Measurements from ENCODE around the gene PPP3CA.
A peak's percentile ranks its signal among the peaks of the same experiment; 100 is the strongest.
"Not testable (repeated sequence)": the region's sequence is repeated elsewhere in the genome, so short reads cannot be mapped to it uniquely, and the experiment has no call there.

Gene PPP3CA

GRCh38 chr4:101211146-101211553 lies 136.2 kb downstream of the PPP3CA start:
- DNase-seq (ENCODE audit: low read depth), result peak; percentile 19

DNA sequence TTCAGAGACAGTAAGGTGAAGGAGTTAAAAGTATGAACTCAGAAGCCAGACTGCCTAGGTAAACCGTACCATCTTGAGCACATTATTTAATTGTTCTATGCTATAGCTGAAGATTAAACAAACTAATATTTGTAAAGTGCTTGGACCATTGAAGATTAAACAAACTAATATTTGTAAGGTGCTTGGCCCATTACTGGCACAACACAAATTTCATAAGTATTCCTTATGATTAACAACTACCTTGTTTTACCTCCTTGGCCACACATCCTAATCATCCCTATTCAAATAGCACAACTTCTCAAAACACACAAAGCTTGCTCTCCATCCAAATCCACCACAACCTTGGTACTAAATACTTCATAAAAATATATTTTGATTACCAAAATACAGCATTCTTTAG lies 137.0 kb downstream of the PPP3CA start:
- no peak for DNase-seq (ENCODE audit: low read depth)

DNA sequence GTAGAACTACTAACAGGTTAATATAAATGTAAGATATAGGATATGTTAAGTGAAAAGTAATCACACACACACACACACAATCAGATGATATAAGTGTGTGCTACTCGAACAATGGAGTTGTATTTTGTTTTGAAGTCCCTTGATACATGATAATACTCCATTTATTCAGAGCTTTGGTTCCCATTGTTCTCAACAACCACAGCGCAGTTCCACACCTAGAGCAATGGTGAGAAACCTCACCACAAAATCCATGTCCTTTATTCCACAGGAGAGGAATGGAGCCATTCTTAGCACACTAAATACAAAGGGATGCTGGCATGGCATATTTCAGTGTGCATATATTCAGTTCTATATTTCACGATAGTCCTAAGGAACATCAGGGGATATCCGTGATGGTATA lies 139.2 kb downstream of the PPP3CA start:
- DNase-seq (ENCODE audit: low read depth), result no peak

- no peak for DNase-seq (ENCODE audit: low read depth)
These were observed 141.4 kb downstream of the PPP3CA start for GRCh38 chr4:101205916-101206315.

GRCh38 chr4:101201421-101201820 lies 145.9 kb downstream of the PPP3CA start:
- DNase-seq (ENCODE audit: low read depth), result no peak

GRCh38 chr4:101200561-101200960 lies 146.8 kb downstream of the PPP3CA start:
- DNase-seq (ENCODE audit: low read depth), result peak; percentile 83

DNA sequence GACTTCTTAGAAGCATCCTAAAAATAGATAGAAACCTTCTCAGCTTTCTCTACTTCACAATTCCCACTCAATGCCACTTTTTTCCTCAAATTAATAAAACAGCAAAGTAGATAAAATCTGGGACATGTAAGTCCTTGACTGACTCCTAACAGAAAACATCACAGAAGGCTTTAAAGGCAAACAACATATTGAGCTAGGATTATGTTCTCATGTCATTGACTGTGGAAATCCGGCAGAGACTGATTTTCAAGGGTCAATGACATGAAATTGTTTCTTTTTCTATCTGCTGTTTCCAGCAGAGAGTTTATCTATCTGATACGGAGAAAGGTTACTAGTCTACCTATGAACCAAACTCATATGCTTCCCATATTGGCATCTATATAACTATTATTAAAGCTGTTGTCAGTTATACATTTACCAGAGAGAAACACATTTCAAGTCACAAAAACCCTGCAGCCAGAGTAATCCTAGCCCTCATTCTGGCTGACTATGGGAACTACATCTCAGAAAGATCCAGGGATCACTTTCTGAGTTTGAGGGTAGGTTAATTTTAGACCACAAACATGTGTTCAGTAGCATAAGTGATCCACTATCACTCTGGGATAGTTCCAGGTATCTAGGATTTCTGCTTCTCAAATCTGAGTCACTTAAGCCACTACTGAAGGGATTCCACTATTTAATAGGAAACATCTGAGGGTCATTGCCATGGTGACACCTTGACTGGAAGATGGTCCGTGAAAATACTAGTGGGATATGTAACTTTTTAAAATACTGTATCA lies 147.6 kb downstream of the PPP3CA start:
- DNase-seq (ENCODE audit: low read depth), result peak; percentile 55

DNA sequence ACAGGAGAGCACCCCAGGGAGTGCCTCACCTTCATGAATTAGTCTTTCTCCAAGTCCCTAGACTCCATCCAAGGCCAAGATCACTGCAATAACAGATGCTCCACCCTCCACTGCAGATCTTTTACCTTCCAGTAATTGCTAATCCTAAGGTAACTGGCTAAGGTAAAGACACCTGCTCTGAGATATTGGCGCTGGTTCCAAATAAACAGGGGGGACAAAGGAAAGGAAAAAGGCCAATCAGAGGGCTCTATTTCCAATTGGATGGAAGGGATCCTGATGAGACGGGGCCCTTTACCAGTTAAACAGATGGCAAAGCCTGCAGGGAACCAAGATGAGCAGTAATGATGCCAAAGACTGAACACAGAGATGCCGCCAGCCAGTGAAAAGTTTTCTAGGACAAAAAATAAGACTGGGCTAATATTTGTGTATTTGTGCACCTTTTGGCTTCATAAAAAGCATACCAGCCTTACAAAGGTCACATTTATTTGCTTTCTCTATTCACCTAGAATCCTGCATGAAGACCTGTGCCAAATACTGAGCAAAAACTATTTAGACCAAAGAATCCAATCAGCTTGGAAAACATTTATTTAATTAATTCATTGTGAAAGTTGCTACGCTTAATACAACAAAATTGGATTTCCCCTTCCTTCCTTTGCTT lies 148.5 kb downstream of the PPP3CA start:
- DNase-seq (ENCODE audit: low read depth), result no peak

GRCh38 chr4:101197350-101197749 lies 150.0 kb downstream of the PPP3CA start:
- no peak for DNase-seq (ENCODE audit: low read depth)

GRCh38 chr4:101192244-101192643 lies 155.1 kb downstream of the PPP3CA start:
- no peak for DNase-seq (ENCODE audit: low read depth)

- DNase-seq (ENCODE audit: low read depth), result peak; percentile 97
These were observed 155.8 kb downstream of the PPP3CA start for GRCh38 chr4:101191302-101192098.

DNA sequence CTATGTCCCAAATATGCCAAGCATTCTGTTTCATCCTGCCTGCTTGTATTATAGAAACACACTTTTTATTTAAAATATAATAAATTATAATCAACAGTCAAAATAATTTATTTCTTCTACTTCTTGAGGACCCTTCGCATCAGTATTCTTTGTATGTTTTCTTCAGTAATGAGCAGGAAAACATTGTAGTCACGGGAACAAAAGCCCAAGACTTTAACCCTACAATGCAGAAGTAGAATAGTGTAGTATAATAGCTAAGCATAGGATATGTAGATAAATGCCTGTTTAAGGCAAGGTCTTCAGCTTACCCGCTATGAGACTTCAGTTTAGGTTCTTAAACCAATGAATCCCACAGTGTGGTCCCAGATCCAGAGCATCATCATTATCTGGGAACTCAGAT lies 156.6 kb downstream of the PPP3CA start:
- no peak for DNase-seq (ENCODE audit: low read depth)

DNA sequence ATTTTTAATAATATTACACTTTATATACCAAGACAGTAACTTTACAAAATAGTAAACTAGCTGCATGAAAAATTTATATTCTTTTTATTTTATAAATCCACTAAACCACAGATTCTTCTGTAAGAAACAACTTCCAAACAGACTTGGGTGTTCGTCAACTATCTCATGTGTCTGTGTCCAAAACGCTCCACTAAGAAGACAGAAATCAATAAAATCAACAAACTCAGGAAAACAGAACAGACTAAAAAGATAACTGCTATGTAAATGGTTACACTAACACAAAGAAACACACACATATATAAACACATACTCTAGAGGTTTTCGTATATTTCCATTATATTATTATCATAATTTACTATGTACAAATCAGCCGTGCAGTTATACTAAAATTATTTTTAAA lies 158.4 kb downstream of the PPP3CA start:
- DNase-seq (ENCODE audit: low read depth), result no peak

DNA sequence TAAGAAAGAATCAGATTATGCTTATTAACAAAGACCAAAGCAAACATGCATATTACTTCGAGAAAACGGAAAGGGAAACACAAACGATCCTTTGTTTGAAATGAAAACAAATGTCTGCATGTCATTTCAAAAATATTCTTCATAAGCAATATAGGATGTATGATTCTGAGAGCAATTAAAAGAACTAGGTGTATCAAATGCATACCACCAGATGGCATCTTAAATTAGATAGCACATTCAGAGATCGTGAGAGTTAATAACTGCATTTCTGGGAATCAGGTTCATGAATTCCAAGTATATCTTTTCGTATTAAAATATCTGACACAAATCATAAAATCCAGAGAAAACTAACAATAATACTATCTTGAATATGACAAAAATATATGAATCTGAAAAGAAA lies 159.5 kb downstream of the PPP3CA start:
- DNase-seq (ENCODE audit: low read depth), result no peak

GRCh38 chr4:101186567-101187184 lies 160.7 kb downstream of the PPP3CA start:
- no peak for DNase-seq (ENCODE audit: low read depth)

- DNase-seq (ENCODE audit: low read depth), result no peak
These were observed 162.7 kb downstream of the PPP3CA start for GRCh38 chr4:101184668-101185067.

GRCh38 chr4:101183666-101184373 lies 163.5 kb downstream of the PPP3CA start:
- DNase-seq (ENCODE audit: low read depth), result no peak

DNA sequence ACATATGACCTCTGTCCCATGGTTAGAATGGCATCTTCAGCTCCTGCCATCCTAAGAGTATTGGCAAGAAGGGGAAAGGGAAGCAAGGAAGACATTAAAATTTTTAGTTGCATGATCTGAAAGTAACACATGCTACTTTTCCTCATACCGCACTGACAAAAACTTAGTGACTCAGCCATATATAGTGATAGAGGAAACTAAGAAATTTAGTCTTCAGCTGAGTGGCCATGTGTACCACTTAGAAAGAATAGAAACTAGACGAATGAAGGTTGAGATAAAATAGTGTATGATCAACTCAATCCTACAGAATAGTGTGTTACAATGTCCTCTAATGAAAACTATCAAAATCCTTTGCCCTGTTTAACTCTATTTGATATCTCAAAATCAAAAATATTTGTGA lies 164.1 kb downstream of the PPP3CA start:
- DNase-seq (ENCODE audit: low read depth), result no peak

DNA sequence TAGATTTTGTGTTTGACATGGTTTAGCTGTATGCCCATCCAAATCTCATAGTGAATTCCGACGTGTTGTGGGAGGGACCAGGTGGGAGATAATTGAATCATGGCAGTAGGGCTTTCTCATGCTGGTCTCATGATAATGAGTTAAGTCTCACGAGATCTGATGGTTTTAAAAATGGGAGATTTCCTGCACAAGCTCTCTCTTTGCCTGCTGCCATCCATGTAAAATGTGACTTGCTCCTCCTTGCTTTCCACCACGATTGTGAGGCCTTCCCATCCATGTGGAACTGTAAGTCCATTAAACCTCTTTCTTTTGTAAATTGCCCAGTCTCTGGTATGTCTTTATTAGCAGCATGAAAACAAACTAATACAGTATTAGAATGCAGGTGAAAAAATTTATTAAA lies 164.6 kb downstream of the PPP3CA start:
- DNase-seq (ENCODE audit: low read depth), result not testable (repeated sequence)

DNA sequence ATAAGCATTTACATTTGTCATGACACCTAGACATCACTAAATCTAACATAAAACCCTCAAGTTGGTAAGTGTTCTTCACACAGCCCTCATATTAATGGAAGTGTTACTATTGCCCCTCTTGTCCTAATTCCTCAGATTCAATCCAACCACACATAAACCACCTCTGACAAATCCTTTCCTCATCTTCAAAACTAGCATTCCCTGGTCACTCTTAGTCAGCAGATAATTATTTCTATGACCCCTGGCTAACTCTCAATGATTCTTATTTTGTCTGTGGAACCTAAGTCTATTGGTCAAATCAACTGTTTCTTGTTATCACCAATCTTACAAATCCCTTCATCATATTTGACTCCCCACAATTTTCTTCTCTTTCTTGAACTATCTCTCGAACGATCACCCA lies 168.6 kb downstream of the PPP3CA start:
- no peak for DNase-seq (ENCODE audit: low read depth)

- DNase-seq (ENCODE audit: low read depth), result no peak
These were observed 170.2 kb downstream of the PPP3CA start for GRCh38 chr4:101177154-101177553.
